ENCODE measurements around the gene GSTA4. TPM values are rescaled to one million over a fixed set of nuclear protein-coding genes. Genes with fewer than 3 reads are reported as not detected.

Gene GSTA4
- total RNA-seq, 6 donors from 2014 or later = 29.0 to 151 (median 80.8) TPM

GRCh38 chr6:53042112-53042511 is 47.0 kb upstream of the GSTA4 start:
- TF ChIP-seq POLR2AphosphoS5 (IDR thresholded peaks at IDR 0.05) = no peak
- TF ChIP-seq EP300 (IDR thresholded peaks at IDR 0.05) = no peak
- TF ChIP-seq POLR2A (IDR thresholded peaks at IDR 0.05) = no peak
- no peak for TF ChIP-seq CTCF (IDR thresholded peaks at IDR 0.05)

GRCh38 chr6:53041356-53041755 is 46.3 kb upstream of the GSTA4 start:
- Histone ChIP-seq H3K36me3 (peaks cover 9 to 33% (median 28%) of the 10 kb centered on the region in 4 donors), H3K4me3 (no peak overlapping the region), H3K4me1 (peaks cover 0 to 15% (median 9%) of the 10 kb centered on the region in 4 donors), H3K27me3 (no peaks in the 10 kb centered on the region), H3K9me3 (no peaks in the 10 kb centered on the region), H3K27ac (no peak overlapping the region)
- no peak for ATAC-seq (ENCODE audit: low FRiP score in 2 of 2)
- WGBS, 2 donors = 91 to 97% methylated on average over 4 of the region's 4 CpGs
- DNase-seq = no peak
- TF ChIP-seq CTCF (IDR thresholded peaks at IDR 0.05) (no peak), POLR2AphosphoS5 (IDR thresholded peaks at IDR 0.05) (no peak), EP300 (IDR thresholded peaks at IDR 0.05) (no peak), POLR2A (IDR thresholded peaks at IDR 0.05) (no peak)

More at GRCh38 chr6:53042112-53042511, 47.0 kb upstream of the GSTA4 start:
- Histone ChIP-seq H3K36me3 (peaks cover 9 to 33% (median 27%) of the 10 kb centered on the region in 4 donors), H3K4me1 (peaks cover 0 to 15% (median 9%) of the 10 kb centered on the region in 4 donors), H3K27me3 (no peaks in the 10 kb centered on the region), H3K27ac (no peak overlapping the region), H3K9me3 (no peaks in the 10 kb centered on the region), H3K4me3 (no peak overlapping the region)
- 78 to 83% methylated on average over 4 of the region's 4 CpGs for WGBS, 2 donors
- ATAC-seq (ENCODE audit: low FRiP score in 2 of 2) = peak in 1 of 2 donors; percentile 48
- no peak for DNase-seq

GRCh38 chr6:53038596-53038995 is 43.5 kb upstream of the GSTA4 start:
- no peak for ATAC-seq (ENCODE audit: low FRiP score in 2 of 2)
- no peak overlapping the region for H3K4me3 ChIP-seq
- DNase-seq = no peak
- H3K9me3 ChIP-seq = no peaks in the 10 kb centered on the region
- H3K27ac ChIP-seq = no peak overlapping the region
- H3K36me3 ChIP-seq = peaks cover 9 to 52% (median 35%) of the 10 kb centered on the region in 4 donors
- H3K4me1 ChIP-seq = peaks cover 0 to 9% (median 5%) of the 10 kb centered on the region in 4 donors
- no peaks in the 10 kb centered on the region for H3K27me3 ChIP-seq
- TF ChIP-seq POLR2A (IDR thresholded peaks at IDR 0.05) = no peak
- TF ChIP-seq CTCF (IDR thresholded peaks at IDR 0.05) = no peak
- no peak for TF ChIP-seq POLR2AphosphoS5 (IDR thresholded peaks at IDR 0.05)
- no peak for TF ChIP-seq EP300 (IDR thresholded peaks at IDR 0.05)

GRCh38 chr6:53038141-53038540 is 43.1 kb upstream of the GSTA4 start:
- Histone ChIP-seq H3K36me3 (peaks cover 9 to 52% (median 35%) of the 10 kb centered on the region in 4 donors), H3K27ac (no peak overlapping the region), H3K4me1 (peaks cover 0 to 5% (median 1%) of the 10 kb centered on the region in 4 donors), H3K4me3 (no peak overlapping the region), H3K27me3 (no peaks in the 10 kb centered on the region), H3K9me3 (no peaks in the 10 kb centered on the region)
- ATAC-seq (ENCODE audit: low FRiP score in 2 of 2) (no peak), DNase-seq (no peak)
- TF ChIP-seq EP300 (IDR thresholded peaks at IDR 0.05) (no peak), POLR2A (IDR thresholded peaks at IDR 0.05) (no peak), POLR2AphosphoS5 (IDR thresholded peaks at IDR 0.05) (no peak), CTCF (IDR thresholded peaks at IDR 0.05) (no peak)
- WGBS, 2 donors = 39 to 100% methylated on average over 1 of the region's 1 CpG

GRCh38 chr6:53035549-53036213 is 40.6 kb upstream of the GSTA4 start:
- TF ChIP-seq CTCF (IDR thresholded peaks at IDR 0.05) (no peak), POLR2AphosphoS5 (IDR thresholded peaks at IDR 0.05) (no peak), EP300 (IDR thresholded peaks at IDR 0.05) (no peak), POLR2A (IDR thresholded peaks at IDR 0.05) (no peak)
- Histone ChIP-seq H3K27ac (no peak overlapping the region), H3K27me3 (no peaks in the 10 kb centered on the region), H3K9me3 (no peaks in the 10 kb centered on the region), H3K36me3 (peaks cover 4 to 65% (median 40%) of the 10 kb centered on the region in 4 donors), H3K4me3 (no peak overlapping the region), H3K4me1 (no peaks in the 10 kb centered on the region)
- WGBS, 2 donors = 82 to 83% methylated on average over 8 of the region's 8 CpGs
- ATAC-seq (ENCODE audit: low FRiP score in 2 of 2) (no peak), DNase-seq (peak in 1 of 2 donors; percentile 20)

All from upper lobe of left lung (tissue), 6 donors.